GM06990 (cell line): Measurements from ENCODE around the gene LDLRAD4.
"Not testable (repeated sequence)": the region's sequence is repeated elsewhere in the genome, so short reads cannot be mapped to it uniquely, and the experiment has no call there.

Source experiments
- DNase-seq: peaks from one replicate; pipeline ENCODE4 v3.0.0-alpha.2; 2011; ENCODE audit not compliant: insufficient read length; ENCODE audit errors: extremely low read depth
- H3K27me3 ChIP-seq: replicated peaks from 2 replicates; pipeline ENCODE4 v1.6.0; 2011; ENCODE audit warnings: low read length; ENCODE audit not compliant: control insufficient read depth, insufficient read depth
- H3K36me3 ChIP-seq: 2 replicates; pipeline ENCODE4 v1.5.1; 2011; ENCODE audit warnings: low read length; ENCODE audit not compliant: control insufficient read depth, insufficient read depth
- H3K4me3 ChIP-seq: replicated peaks from 2 replicates; pipeline ENCODE4 v1.5.1; 2011; ENCODE audit warnings: low read depth, mild to moderate bottlenecking, control low read depth, low read length
- TF ChIP-seq, protein P1 (sequence below): IDR thresholded peaks from 2 replicates; pipeline ENCODE4 v1.5.1; 2011; ENCODE audit warnings: low read length, control low read depth, mild to moderate bottlenecking, inconsistent platforms; ENCODE audit not compliant: insufficient read depth, poor library complexity, severe bottlenecking

LDLRAD4 gene

GRCh38 chr18:13261661-13262357 lies 43.2 kb downstream of the LDLRAD4 start:
- H3K4me3 ChIP-seq = no peak overlapping the region
- no peaks in the 10 kb centered on the region for H3K36me3 ChIP-seq
- TF ChIP-seq, protein P1, sequence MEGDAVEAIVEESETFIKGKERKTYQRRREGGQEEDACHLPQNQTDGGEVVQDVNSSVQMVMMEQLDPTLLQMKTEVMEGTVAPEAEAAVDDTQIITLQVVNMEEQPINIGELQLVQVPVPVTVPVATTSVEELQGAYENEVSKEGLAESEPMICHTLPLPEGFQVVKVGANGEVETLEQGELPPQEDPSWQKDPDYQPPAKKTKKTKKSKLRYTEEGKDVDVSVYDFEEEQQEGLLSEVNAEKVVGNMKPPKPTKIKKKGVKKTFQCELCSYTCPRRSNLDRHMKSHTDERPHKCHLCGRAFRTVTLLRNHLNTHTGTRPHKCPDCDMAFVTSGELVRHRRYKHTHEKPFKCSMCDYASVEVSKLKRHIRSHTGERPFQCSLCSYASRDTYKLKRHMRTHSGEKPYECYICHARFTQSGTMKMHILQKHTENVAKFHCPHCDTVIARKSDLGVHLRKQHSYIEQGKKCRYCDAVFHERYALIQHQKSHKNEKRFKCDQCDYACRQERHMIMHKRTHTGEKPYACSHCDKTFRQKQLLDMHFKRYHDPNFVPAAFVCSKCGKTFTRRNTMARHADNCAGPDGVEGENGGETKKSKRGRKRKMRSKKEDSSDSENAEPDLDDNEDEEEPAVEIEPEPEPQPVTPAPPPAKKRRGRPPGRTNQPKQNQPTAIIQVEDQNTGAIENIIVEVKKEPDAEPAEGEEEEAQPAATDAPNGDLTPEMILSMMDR = no peak
- peaks cover 1% of the 10 kb centered on the region for H3K27me3 ChIP-seq
- DNase-seq = no peak

DNA sequence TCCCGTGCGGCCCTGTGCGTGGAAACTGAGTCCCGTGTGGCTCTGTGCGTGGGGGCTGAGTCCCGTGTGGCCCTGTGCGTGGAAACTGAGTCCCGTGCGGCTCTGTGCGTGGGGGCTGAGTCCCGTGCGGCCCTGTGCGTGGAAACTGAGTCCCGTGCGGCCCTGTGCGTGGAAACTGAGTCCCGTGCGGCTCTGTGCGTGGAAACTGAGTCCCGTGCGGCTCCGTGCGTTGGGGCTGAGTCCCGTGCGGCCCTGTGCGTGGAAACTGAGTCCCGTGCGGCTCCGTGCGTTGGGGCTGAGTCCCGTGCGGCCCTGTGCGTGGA lies 43.8 kb downstream of the LDLRAD4 start:
- not testable (repeated sequence) for H3K4me3 ChIP-seq, H3K36me3 ChIP-seq, H3K27me3 ChIP-seq, DNase-seq

GRCh38 chr18:13262839-13263691 lies 44.5 kb downstream of the LDLRAD4 start:
- DNase-seq = no peak
- Histone ChIP-seq H3K4me3 (no peak overlapping the region), H3K36me3 (no peaks in the 10 kb centered on the region), H3K27me3 (peaks cover 1% of the 10 kb centered on the region)
- TF ChIP-seq, protein P1 = no peak

DNA sequence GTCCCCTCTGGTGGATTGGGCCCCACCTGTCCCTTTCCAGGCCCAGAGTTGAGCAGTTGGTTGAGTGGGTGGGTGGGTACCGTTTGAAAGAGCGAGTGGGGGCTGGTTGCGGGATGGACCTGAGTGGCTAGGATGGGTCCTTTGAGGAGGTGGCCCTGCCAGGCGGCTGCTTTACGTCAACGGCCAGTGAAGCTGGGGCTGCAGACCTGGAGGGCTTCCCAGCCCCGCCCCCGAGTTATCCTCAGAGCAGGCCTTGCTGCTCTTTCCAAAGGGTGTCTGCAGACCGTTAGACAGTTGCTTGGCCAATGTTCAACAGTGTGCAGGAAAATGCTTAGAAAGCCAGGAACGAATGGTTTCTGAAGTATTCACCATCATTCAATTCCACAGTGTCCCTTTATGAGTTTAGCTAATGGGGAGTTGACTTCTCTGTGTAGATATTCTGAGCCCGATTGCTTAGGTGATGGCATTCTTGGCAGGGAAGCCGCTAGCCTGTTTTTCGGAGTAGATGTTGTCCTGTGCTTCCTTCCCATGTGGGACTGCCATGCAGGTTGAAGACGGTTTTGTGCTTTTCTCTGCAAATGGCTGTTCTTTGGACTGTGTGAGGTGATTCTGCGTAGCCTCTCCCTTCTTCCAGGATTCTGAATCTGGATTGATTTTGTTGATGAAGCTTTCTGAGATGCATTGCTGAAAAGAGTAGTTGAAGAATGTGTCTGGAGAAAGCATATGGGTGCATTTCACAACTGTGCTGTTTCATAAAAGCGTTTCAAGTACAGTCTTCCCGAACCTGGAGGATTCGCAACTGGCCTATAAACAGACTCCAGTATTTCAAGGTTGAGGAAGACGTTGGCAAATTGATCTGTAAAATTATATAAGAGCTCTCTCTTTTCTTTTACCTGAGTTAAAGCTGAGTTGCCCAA lies 45.8 kb downstream of the LDLRAD4 start:
- DNase-seq = no peak
- H3K36me3 ChIP-seq = no peaks in the 10 kb centered on the region
- TF ChIP-seq, protein P1 = no peak
- peaks cover 1% of the 10 kb centered on the region for H3K27me3 ChIP-seq
- no peak overlapping the region for H3K4me3 ChIP-seq

- no peaks in the 10 kb centered on the region for H3K36me3 ChIP-seq
- no peak overlapping the region for H3K4me3 ChIP-seq
- DNase-seq = no peak
- H3K27me3 ChIP-seq = peaks cover 1% of the 10 kb centered on the region
- TF ChIP-seq, protein P1 = no peak
Measured at GRCh38 chr18:13265008-13265910, 46.7 kb downstream of the LDLRAD4 start.
